Adrenal gland (tissue), 12 donors: Measurements from ENCODE around the gene CCKAR. TPM values are rescaled to one million over a fixed set of nuclear protein-coding genes. Genes with fewer than 3 reads are reported as not detected.

Experiments used
- DNase-seq, 7 donors: peaks; one replicate each; pipeline ENCODE4 v3.0.0-alpha.2; 2019 to 2020
- H3K27ac ChIP-seq, 5 donors: fragments of 200-600 bp; sonication (generic) in 4 of 5; 1 replicate in 3 of 5; 2 replicates in 2 of 5; pipeline versions ENCODE4 v1.5.1 to v1.8.0; 2016 to 2020; ENCODE audit warnings: mild to moderate bottlenecking in 1 of 5
- H3K27me3 ChIP-seq: fragments of 200-600 bp; 2 replicates; pipeline ENCODE4 v1.8.0; 2021
- H3K36me3 ChIP-seq, 2 donors: fragments of 200-600 bp; replicated peaks in 1 of 2; 1 replicate in 1 of 2; 2 replicates in 1 of 2; pipeline versions ENCODE4 v1.5.1 to v1.8.0; 2018 to 2022
- H3K4me1 ChIP-seq, 2 donors: fragments of 200-600 bp; replicated peaks in 1 of 2; 1 replicate in 1 of 2; 2 replicates in 1 of 2; pipeline versions ENCODE4 v1.5.1 to v1.8.0; 2018 to 2021
- H3K4me3 ChIP-seq, 4 donors: fragments of 200-600 bp; sonication (generic) in 3 of 4; one replicate each; pipeline ENCODE4 v1.5.1; 2016 to 2018
- H3K9me3 ChIP-seq, 3 donors: fragments of 200-600 bp; sonication (generic) in 1 of 3; replicated peaks in 1 of 3; 1 replicate in 2 of 3; 2 replicates in 1 of 3; pipeline versions ENCODE4 v1.5.1 to v1.8.0; 2016 to 2021
- POLR2A ChIP-seq, 2 donors: fragments of 450-650 bp; IDR thresholded peaks; one replicate each; pipeline ENCODE4 v1.6.1; 2017; ENCODE audit warnings: antibody characterized with exemption in 2 of 2, mild to moderate bottlenecking in 2 of 2, moderate library complexity in 1 of 2
- WGBS, 4 donors: extraction: QIAGEN DNeasy Blood & Tissue Kit in 2 of 4; methylation state at CpG; one replicate each; pipeline versions ENCODE4 v1.1.5 to v1.1.7; 2013 to 2017; 5-methylcytosine and 5-hydroxymethylcytosine counted together
- intact Hi-C, 2 donors: fragments of 100-400 bp; cut with DNase I; formaldehyde crosslinking; loops; one replicate each; pipeline versions ENCODE4 v1.14.1 to v1.15.0; 2022 to 2023
- polyA plus RNA-seq, 3 donors: library from polyadenylated mRNA; stranded (reverse); fragments of 200-250 nt in 2 of 3; fragments of 350-450 nt in 1 of 3; fragmentation: Illumina TruSeq in 1 of 3; extraction: RNeasy Lipid Tissue Mini Kit (QIAGEN cat#74804) in 1 of 3; gene quantifications; one replicate each; pipeline ENCODE4 v1.2.3, GENCODE V29; 2013 to 2014
- total RNA-seq, 9 donors: library from RNA; depleted of rRNA in 4 of 9; stranded (reverse); fragments of >200 nt in 4 of 9; fragments of 120-200 nt in 1 of 9; fragmentation: NEBNext Ultra II Directional in 1 of 9; extraction: Animal tissue kit (Norgen Biotek cat#: 25700) in 1 of 9; gene quantifications; one replicate each; pipeline versions ENCODE4 v1.1.0 to v1.2.4, GENCODE V29; 2013 to 2023
- TF ChIP-seq, protein P1 (sequence below), 6 experiments: fragments of 450-650 bp in 4 of 6; fragments of 200-600 bp in 2 of 6; sonication (generic) in 1 of 6; IDR thresholded peaks; 1 replicate in 5 of 6; 2 replicates in 1 of 6; pipeline versions ENCODE4 v1.5.1 to v1.8.0; 2016 to 2021; ENCODE audit warnings: antibody characterized with exemption in 6 of 6, mild to moderate bottlenecking in 2 of 6, moderate library complexity in 1 of 6
- donor health status: healthy with polysubstance abuse.
- donor health status: Bipolar disorder and iron deficiency.
- donor health status: DM: yes; HTN: yes; CAD: no.
- donor health status: DM: no; HTN: no; CAD: no.
- donor health status: DM: no; HTN: no; CAD: no.
- donor health status: DM: yes; HTN: yes; CAD: no.

CCKAR gene
- total and polyA plus RNA-seq, 12 donors, result 0.11 to 0.61 TPM; not detected in 10

DNA sequence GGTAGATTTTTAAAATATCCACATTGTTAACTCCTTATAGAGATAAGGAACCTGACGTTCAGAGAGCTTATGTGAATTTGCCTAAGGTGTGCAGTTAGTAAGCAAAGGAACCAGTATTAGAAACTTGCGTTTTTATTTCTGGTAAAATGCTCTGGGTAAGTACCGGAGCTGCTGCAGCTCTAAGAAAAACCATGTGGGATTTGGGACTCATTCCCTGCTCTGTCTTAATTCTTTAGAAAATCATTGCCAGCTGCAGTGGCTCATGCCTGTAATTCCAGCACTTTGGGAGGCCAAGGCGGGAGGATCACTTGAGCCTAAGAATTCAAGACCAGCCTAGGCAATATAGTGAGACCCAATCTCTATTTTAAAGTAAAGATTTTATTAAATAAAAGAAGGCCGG lies 5.8 kb downstream of the CCKAR start:
- 75 to 89% (median 80%) methylated on average over 5 of the region's 5 CpGs for WGBS, 4 donors
- intact Hi-C loops, result no loop called here
- H3K4me3 ChIP-seq, result no peak overlapping the region
- no peak for DNase-seq
- no peaks in the 10 kb centered on the region for H3K9me3 ChIP-seq
- H3K36me3 ChIP-seq, result no peaks in the 10 kb centered on the region
- no peak overlapping the region for H3K27ac ChIP-seq
- peaks cover 0 to 15% of the 10 kb centered on the region in 2 donors for H3K4me1 ChIP-seq
- no peak for TF ChIP-seq POLR2A (IDR thresholded peaks at IDR 0.05)
- TF ChIP-seq, protein P1, sequence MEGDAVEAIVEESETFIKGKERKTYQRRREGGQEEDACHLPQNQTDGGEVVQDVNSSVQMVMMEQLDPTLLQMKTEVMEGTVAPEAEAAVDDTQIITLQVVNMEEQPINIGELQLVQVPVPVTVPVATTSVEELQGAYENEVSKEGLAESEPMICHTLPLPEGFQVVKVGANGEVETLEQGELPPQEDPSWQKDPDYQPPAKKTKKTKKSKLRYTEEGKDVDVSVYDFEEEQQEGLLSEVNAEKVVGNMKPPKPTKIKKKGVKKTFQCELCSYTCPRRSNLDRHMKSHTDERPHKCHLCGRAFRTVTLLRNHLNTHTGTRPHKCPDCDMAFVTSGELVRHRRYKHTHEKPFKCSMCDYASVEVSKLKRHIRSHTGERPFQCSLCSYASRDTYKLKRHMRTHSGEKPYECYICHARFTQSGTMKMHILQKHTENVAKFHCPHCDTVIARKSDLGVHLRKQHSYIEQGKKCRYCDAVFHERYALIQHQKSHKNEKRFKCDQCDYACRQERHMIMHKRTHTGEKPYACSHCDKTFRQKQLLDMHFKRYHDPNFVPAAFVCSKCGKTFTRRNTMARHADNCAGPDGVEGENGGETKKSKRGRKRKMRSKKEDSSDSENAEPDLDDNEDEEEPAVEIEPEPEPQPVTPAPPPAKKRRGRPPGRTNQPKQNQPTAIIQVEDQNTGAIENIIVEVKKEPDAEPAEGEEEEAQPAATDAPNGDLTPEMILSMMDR (IDR thresholded peaks at IDR 0.05), result no peak
- no peaks in the 10 kb centered on the region for H3K27me3 ChIP-seq

DNA sequence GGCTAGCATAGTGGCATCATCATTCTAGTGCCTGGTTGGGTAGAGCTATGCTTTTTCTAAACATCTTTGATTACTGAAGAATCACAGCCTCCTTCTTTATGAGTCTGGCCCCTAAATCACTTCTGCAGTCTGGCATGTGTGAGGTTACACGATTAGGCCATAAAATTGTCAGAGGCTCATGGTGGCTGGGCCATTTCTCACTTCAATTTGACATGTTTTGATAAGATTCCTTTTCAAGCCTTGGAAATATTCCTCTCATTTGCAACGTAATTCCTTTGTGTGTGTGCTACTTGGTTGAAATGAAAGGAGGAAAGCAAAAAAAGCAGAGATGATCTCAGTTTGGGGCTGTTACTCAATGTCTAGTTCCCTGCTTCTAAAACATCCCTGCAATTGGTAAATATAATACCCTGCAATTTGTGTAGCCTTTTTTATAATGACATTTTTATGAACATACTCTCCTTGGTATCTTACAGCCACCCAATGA lies 6.2 kb downstream of the CCKAR start:
- peak in 2 of 7 donors; percentile 18 to 39 for DNase-seq
- no peaks in the 10 kb centered on the region for H3K36me3 ChIP-seq
- peak overlapping the region in 1 of 5 donors; percentile 58 for H3K27ac ChIP-seq
- peaks cover 0 to 15% of the 10 kb centered on the region in 2 donors for H3K4me1 ChIP-seq
- H3K9me3 ChIP-seq, result no peaks in the 10 kb centered on the region
- TF ChIP-seq, protein P1 (IDR thresholded peaks at IDR 0.05), result no peak
- TF ChIP-seq POLR2A (IDR thresholded peaks at IDR 0.05), result no peak
- intact Hi-C loops, result no loop called here
- H3K4me3 ChIP-seq, result no peak overlapping the region
- 26 to 29% (median 27%) methylated on average over 2 of the region's 2 CpGs for WGBS, 4 donors
- no peaks in the 10 kb centered on the region for H3K27me3 ChIP-seq

- H3K27ac ChIP-seq, result peak overlapping the region in 2 of 5 donors; percentile 10 to 58
- peaks cover 0 to 15% of the 10 kb centered on the region in 2 donors for H3K4me1 ChIP-seq
- intact Hi-C loops, result no loop called here
- WGBS, 4 donors, result 50 to 62% (median 56%) methylated on average over 3 of the region's 3 CpGs
- peak in 3 of 7 donors; percentile 18 to 52 (median 31) for DNase-seq
- H3K27me3 ChIP-seq, result no peaks in the 10 kb centered on the region
- H3K36me3 ChIP-seq, result no peaks in the 10 kb centered on the region
- TF ChIP-seq, protein P1 (IDR thresholded peaks at IDR 0.05), result no peak
- TF ChIP-seq POLR2A (IDR thresholded peaks at IDR 0.05), result no peak
- H3K9me3 ChIP-seq, result no peaks in the 10 kb centered on the region
- no peak overlapping the region for H3K4me3 ChIP-seq
Measured at GRCh38 chr4:26482508-26483462, 7.5 kb downstream of the CCKAR start.

GRCh38 chr4:26478330-26478729 lies 12.0 kb downstream of the CCKAR start:
- WGBS, 4 donors, result 78 to 91% (median 81%) methylated on average over 13 of the region's 13 CpGs
- no peak for TF ChIP-seq POLR2A (IDR thresholded peaks at IDR 0.05)
- TF ChIP-seq, protein P1 (IDR thresholded peaks at IDR 0.05), result no peak
- Histone ChIP-seq H3K36me3 (no peaks in the 10 kb centered on the region), H3K27me3 (no peaks in the 10 kb centered on the region), H3K4me3 (no peak overlapping the region), H3K9me3 (no peaks in the 10 kb centered on the region), H3K27ac (no peak overlapping the region), H3K4me1 (peaks cover 0 to 11% of the 10 kb centered on the region in 2 donors)
- intact Hi-C loops, result no loop called here
- no peak for DNase-seq
